ENCODE measurements around the gene FAM114A2. TPM values are rescaled to one million over a fixed set of nuclear protein-coding genes. Genes with fewer than 3 reads are reported as not detected.

The FAM114A2 gene
- polyA plus RNA-seq, 1 donor (not counting 4 experiments of a cell fraction or from before 2014, with no cell fraction given): 16.3 TPM

GRCh38 chr5:153974131-153974812, 64.4 kb downstream of the FAM114A2 start:
- dilution Hi-C loops (cut with MboI; ENCODE audit: extremely low pct_ligation_motif_present, low sequenced_read_pairs): no loop called here

GRCh38 chr5:153972240-153972639, 66.5 kb downstream of the FAM114A2 start:
- Histone ChIP-seq H3K4me3 (ENCODE audit: control insufficient read depth in 2 of 3, extremely low read depth in 1 of 3, insufficient read depth in 2 of 3, low read depth in 1 of 3, low read length in 3 of 3) (no peak overlapping the region), H4K20me1 (ENCODE audit: control insufficient read depth, extremely low read depth, insufficient read depth, low read length) (no peaks in the 10 kb centered on the region), H3K36me3 (ENCODE audit: control insufficient read depth in 2 of 2, extremely low read depth in 1 of 2, insufficient read depth in 2 of 2, low read length in 2 of 2) (no peaks in the 10 kb centered on the region), H3K9me1 (ENCODE audit: control insufficient read depth, extremely low read depth, insufficient read depth, low read length) (no peaks in the 10 kb centered on the region), H3K9me3 (ENCODE audit: control insufficient read depth, low read depth, low read length) (no peaks in the 10 kb centered on the region), H3K4me2 (ENCODE audit: control insufficient read depth, extremely low read depth, insufficient read depth, low read depth, low read length) (no peak overlapping the region), H2AFZ (ENCODE audit: control insufficient read depth, low read length) (no peak overlapping the region), H3K27me3 (ENCODE audit: control insufficient read depth, extremely low read depth, insufficient read depth, low read length) (no peaks in the 10 kb centered on the region), H3K79me2 (ENCODE audit: control insufficient read depth, insufficient read depth, low read length) (no peaks in the 10 kb centered on the region), H3K27ac (ENCODE audit: control insufficient read depth, insufficient read depth, low read length) (no peak overlapping the region), H3K4me1 (ENCODE audit: control insufficient read depth, extremely low read depth, insufficient read depth, low read length) (no peaks in the 10 kb centered on the region), H3K9ac (ENCODE audit: control insufficient read depth, extremely low read depth, insufficient read depth, low read length) (no peak overlapping the region)
- FAIRE-seq: no peak
- DNase-seq (ENCODE audit: low read depth, low spot score): no peak
- dilution Hi-C loops (cut with MboI; ENCODE audit: extremely low pct_ligation_motif_present, low sequenced_read_pairs): no loop called here
- TF ChIP-seq EZH2 (IDR thresholded peaks at IDR 0.05; ENCODE audit: low read length) (no peak), CTCF (optimal IDR thresholded peaks at IDR 0.05 in 1 of 3, IDR thresholded peaks at IDR 0.05 in 1 of 3, conservative IDR thresholded peaks at IDR 0.05 in 1 of 3; ENCODE audit: extremely low read depth in 1 of 3, insufficient read depth in 2 of 3, low read length in 3 of 3) (no peak)

More at GRCh38 chr5:153974131-153974812, 64.4 kb downstream of the FAM114A2 start:
- FAIRE-seq: peak; percentile 83
- DNase-seq (ENCODE audit: low read depth, low spot score): no peak
- Histone ChIP-seq H4K20me1 (ENCODE audit: control insufficient read depth, extremely low read depth, insufficient read depth, low read length) (no peaks in the 10 kb centered on the region), H3K36me3 (ENCODE audit: control insufficient read depth in 2 of 2, extremely low read depth in 1 of 2, insufficient read depth in 2 of 2, low read length in 2 of 2) (no peaks in the 10 kb centered on the region), H3K27ac (ENCODE audit: control insufficient read depth, insufficient read depth, low read length) (no peak overlapping the region), H2AFZ (ENCODE audit: control insufficient read depth, low read length) (no peak overlapping the region), H3K4me1 (ENCODE audit: control insufficient read depth, extremely low read depth, insufficient read depth, low read length) (no peaks in the 10 kb centered on the region), H3K79me2 (ENCODE audit: control insufficient read depth, insufficient read depth, low read length) (no peaks in the 10 kb centered on the region), H3K9me3 (ENCODE audit: control insufficient read depth, low read depth, low read length) (no peaks in the 10 kb centered on the region), H3K9me1 (ENCODE audit: control insufficient read depth, extremely low read depth, insufficient read depth, low read length) (no peaks in the 10 kb centered on the region), H3K4me3 (ENCODE audit: control insufficient read depth in 2 of 3, extremely low read depth in 1 of 3, insufficient read depth in 2 of 3, low read depth in 1 of 3, low read length in 3 of 3) (no peak overlapping the region), H3K4me2 (ENCODE audit: control insufficient read depth, extremely low read depth, insufficient read depth, low read depth, low read length) (no peak overlapping the region), H3K27me3 (ENCODE audit: control insufficient read depth, extremely low read depth, insufficient read depth, low read length) (no peaks in the 10 kb centered on the region), H3K9ac (ENCODE audit: control insufficient read depth, extremely low read depth, insufficient read depth, low read length) (no peak overlapping the region)
- TF ChIP-seq EZH2 (IDR thresholded peaks at IDR 0.05; ENCODE audit: low read length) (no peak), CTCF (optimal IDR thresholded peaks at IDR 0.05 in 1 of 3, IDR thresholded peaks at IDR 0.05 in 1 of 3, conservative IDR thresholded peaks at IDR 0.05 in 1 of 3; ENCODE audit: extremely low read depth in 1 of 3, insufficient read depth in 2 of 3, low read length in 3 of 3) (peak; percentile 60 to 75 (median 67))

Measured in keratinocyte (primary cell).